H1 (cell line): ENCODE results near the gene LCLAT1. TPM values are rescaled to one million over a fixed set of nuclear protein-coding genes. Genes with fewer than 3 reads are reported as not detected.

Source experiments
- CTCF ChIA-PET: fragments of 300-600 bp; sonication (Branson Sonifier 250); formaldehyde crosslinking; loops from one replicate; lab custom pipeline; 2021; ENCODE audit not compliant: partially characterized antibody; lab: Charles Lee
- POLR2A ChIA-PET: fragments of 300-600 bp; sonication (Branson Sonifier 250); formaldehyde crosslinking; loops from one replicate; lab custom pipeline; 2021; ENCODE audit warnings: inconsistent platforms; ENCODE audit not compliant: partially characterized antibody; lab: Charles Lee
- DNase-seq, 2 experiments: peaks; one replicate each; pipeline versions ENCODE4 v3.0.0 to v3.0.0-alpha.2; 2010 to 2022; ENCODE audit warnings: low spot score in 2 of 2, low read depth in 1 of 2, mixed read lengths in 1 of 2
- FAIRE-seq: peaks from 2 replicates; lab custom pipeline; 2011; peaks lifted over from hg19 to GRCh38; lab: Jason Lieb, UNC
- H2AFZ ChIP-seq: 2 replicates; pipeline ENCODE4 v1.8.1; 2012; ENCODE audit warnings: low read length, inconsistent platforms
- H2AK5ac ChIP-seq: 2 replicates; pipeline ENCODE4 v1.6.1; 2013; ENCODE audit warnings: low read depth, low read length
- H2BK120ac ChIP-seq: replicated peaks from 2 replicates; pipeline ENCODE3; 2013; ENCODE audit warnings: low read depth, low read length, inconsistent platforms
- H2BK12ac ChIP-seq: 2 replicates; pipeline ENCODE4 v1.6.1; 2013; ENCODE audit warnings: low read depth, low read length
- H2BK15ac ChIP-seq: 2 replicates; pipeline ENCODE4 v1.6.1; 2013; ENCODE audit warnings: low read length
- H2BK20ac ChIP-seq: 2 replicates; pipeline ENCODE4 v1.6.1; 2013; ENCODE audit warnings: low read length
- H2BK5ac ChIP-seq: 2 replicates; pipeline ENCODE4 v1.6.1; 2013; ENCODE audit warnings: low read depth, low read length
- H3K14ac ChIP-seq: 2 replicates; pipeline ENCODE4 v1.6.1; 2013; ENCODE audit warnings: inconsistent platforms; ENCODE audit not compliant: insufficient read length
- H3K18ac ChIP-seq: 2 replicates; pipeline ENCODE4 v1.6.1; 2013; ENCODE audit warnings: low read length; ENCODE audit errors: extremely low read depth
- H3K23ac ChIP-seq: 2 replicates; pipeline ENCODE4 v1.6.1; 2013; ENCODE audit warnings: inconsistent platforms; ENCODE audit not compliant: insufficient read length
- H3K23me2 ChIP-seq: 2 replicates; pipeline ENCODE4 v1.6.1; 2013; ENCODE audit warnings: low read depth, low read length
- H3K27ac ChIP-seq: 2 replicates; pipeline ENCODE4 v1.6.1; 2011; ENCODE audit warnings: low read depth, low read length, inconsistent platforms
- H3K27me3 ChIP-seq, 4 experiments: replicated peaks in 1 of 4; 1 replicate in 1 of 4; 2 replicates in 3 of 4; pipeline versions ENCODE4 v1.6.1 to v1.8.1; 2011 to 2013; ENCODE audit warnings: low read length in 3 of 4, mild to moderate bottlenecking in 3 of 4, inconsistent platforms in 2 of 4, mixed read lengths in 2 of 4, moderate library complexity in 1 of 4; ENCODE audit not compliant: control insufficient read depth in 3 of 4, insufficient read depth in 3 of 4; ENCODE audit errors: extremely low read depth in 1 of 4
- H3K36me3 ChIP-seq, 4 experiments: 2 replicates each; pipeline versions ENCODE4 v1.6.1 to v1.8.1; 2011 to 2013; ENCODE audit warnings: mild to moderate bottlenecking in 4 of 4, low read length in 3 of 4, moderate library complexity in 2 of 4, control low read depth in 1 of 4, inconsistent platforms in 1 of 4; ENCODE audit not compliant: insufficient read depth in 4 of 4, control insufficient read depth in 2 of 4
- H3K4ac ChIP-seq: replicated peaks from 2 replicates; pipeline ENCODE3; 2013; ENCODE audit warnings: low read length, low read depth, mixed read lengths, inconsistent platforms; ENCODE audit not compliant: insufficient read length
- H3K4me1 ChIP-seq, 4 experiments: replicated peaks in 1 of 4; 1 replicate in 1 of 4; 2 replicates in 3 of 4; pipeline versions ENCODE4 v1.6.1 to v1.8.1; 2011 to 2013; ENCODE audit warnings: low read length in 3 of 4, inconsistent platforms in 2 of 4, mixed read lengths in 1 of 4; ENCODE audit not compliant: insufficient read depth in 4 of 4, control insufficient read depth in 3 of 4
- H3K4me2 ChIP-seq, 2 experiments: 2 replicates each; pipeline versions ENCODE4 v1.6.1 to v1.8.1; 2011 to 2013; ENCODE audit warnings: low read depth in 2 of 2, low read length in 2 of 2, control low read depth in 1 of 2, inconsistent platforms in 1 of 2, mild to moderate bottlenecking in 1 of 2; ENCODE audit not compliant: insufficient read depth in 1 of 2
- H3K4me3 ChIP-seq, 4 experiments: fragments of 200-600, 300-600 bp in 1 of 4; sonication (generic), shearing (Covaris generic), sonication (Bioruptor Twin) in 1 of 4; 2 replicates each; pipeline versions ENCODE4 v1.5.1 to v1.8.1; 2011 to 2016; ENCODE audit warnings: low read length in 4 of 4, low read depth in 3 of 4, control low read depth in 2 of 4, inconsistent platforms in 2 of 4, mild to moderate bottlenecking in 2 of 4, mixed read lengths in 1 of 4, moderate library complexity in 1 of 4; ENCODE audit not compliant: insufficient read depth in 2 of 4; ENCODE audit errors: extremely low read depth in 1 of 4
- H3K56ac ChIP-seq: replicated peaks from 2 replicates; pipeline ENCODE3; 2013; ENCODE audit warnings: low read depth, mild to moderate bottlenecking, mixed read lengths, low read length, inconsistent platforms; ENCODE audit not compliant: insufficient read length
- H3K79me1 ChIP-seq: 2 replicates; pipeline ENCODE4 v1.6.1; 2013; ENCODE audit warnings: low read depth, low read length, control low read depth
- H3K79me2 ChIP-seq, 2 experiments: 2 replicates each; pipeline versions ENCODE4 v1.6.1 to v1.8.1; 2012 to 2013; ENCODE audit warnings: low read length in 2 of 2, mild to moderate bottlenecking in 2 of 2, inconsistent platforms in 1 of 2; ENCODE audit not compliant: insufficient read depth in 2 of 2, control insufficient read depth in 1 of 2
- H3K9ac ChIP-seq, 4 experiments: replicated peaks in 1 of 4; 1 replicate in 1 of 4; 2 replicates in 3 of 4; pipeline versions ENCODE4 v1.6.1 to v1.8.1; 2011 to 2013; ENCODE audit warnings: low read depth in 3 of 4, low read length in 3 of 4, control low read depth in 2 of 4, mild to moderate bottlenecking in 2 of 4, moderate library complexity in 2 of 4, inconsistent platforms in 1 of 4; ENCODE audit errors: extremely low read depth in 1 of 4
- H3K9me3 ChIP-seq, 2 experiments: 2 replicates each; pipeline versions ENCODE4 v1.6.1 to v1.8.1; 2012 to 2013; ENCODE audit warnings: mild to moderate bottlenecking in 2 of 2, moderate library complexity in 2 of 2, control low read depth in 1 of 2, inconsistent platforms in 1 of 2, low read depth in 1 of 2, low read length in 1 of 2, mixed read lengths in 1 of 2; ENCODE audit not compliant: insufficient read depth in 2 of 2
- H4K20me1 ChIP-seq, 2 experiments: replicated peaks in 1 of 2; 2 replicates each; pipeline versions ENCODE3 to v1.8.1; 2011 to 2013; ENCODE audit warnings: inconsistent platforms in 2 of 2, low read length in 2 of 2, mild to moderate bottlenecking in 1 of 2; ENCODE audit not compliant: insufficient read depth in 2 of 2, control insufficient read depth in 1 of 2
- H4K5ac ChIP-seq: 2 replicates; pipeline ENCODE4 v1.6.1; 2013; ENCODE audit warnings: low read length, low read depth, mixed read lengths, inconsistent platforms; ENCODE audit not compliant: insufficient read length
- H4K8ac ChIP-seq: 2 replicates; pipeline ENCODE4 v1.8.0; 2013; ENCODE audit warnings: mild to moderate bottlenecking, moderate library complexity, low read length, inconsistent platforms; ENCODE audit not compliant: insufficient read depth; ENCODE audit errors: extremely low read depth
- H4K91ac ChIP-seq: replicated peaks from 2 replicates; pipeline ENCODE3; 2013; ENCODE audit warnings: low read length, mixed read lengths, inconsistent platforms; ENCODE audit not compliant: insufficient read length
- JUND ChIP-seq: IDR thresholded peaks from 2 replicates; pipeline ENCODE4 v1.6.1; 2011; ENCODE audit warnings: mild to moderate bottlenecking, improper control_type of control experiment, low read length
- WGBS, 2 experiments: shearing (Covaris generic) in 1 of 2; methylation state at CpG; one replicate each; pipeline versions ENCODE4 v1.1.6 to v1.1.7; 2013 to 2015; ENCODE audit warnings: low lambda C conversion rate in 2 of 2, mixed read lengths in 2 of 2, inconsistent platforms in 1 of 2, low coverage in 1 of 2, missing lambda C conversion rate in 1 of 2; ENCODE audit not compliant: insufficient replicate concordance in 2 of 2, insufficient coverage in 1 of 2, insufficient read length in 1 of 2; ENCODE audit errors: extremely low coverage in 1 of 2, missing lambda C conversion rate in 1 of 2; 5-methylcytosine and 5-hydroxymethylcytosine counted together
- polyA plus RNA-seq, 7 experiments: library from polyadenylated mRNA; depleted of rRNA in 3 of 7; stranded (reverse) in 5 of 7; unstranded in 2 of 7; fragments of >200 nt in 5 of 7; fragments of 200-250 nt in 2 of 7; gene quantifications; 1 replicate in 5 of 7; 2 replicates in 1 of 7; 4 replicates in 1 of 7; pipeline versions ENCODE4 v1.2.1 to v1.2.3, GENCODE V29; 2011 to 2013; ENCODE audit warnings: missing spikeins in 2 of 7, mixed read lengths in 2 of 7
- total RNA-seq: library from RNA; stranded (reverse); fragmentation: NEBNext Ultra II Directional; extraction: Animal tissue kit (Norgen Biotek cat#: 25700); gene quantifications from 2 replicates; pipeline ENCODE4 v1.2.1, GENCODE V29; 2021

Gene LCLAT1
- total and polyA plus RNA-seq, 2 of the 8 experiments (the other 6 are each of a cell fraction or from before 2014, with no cell fraction given): 7.6 to 22.0 TPM

DNA sequence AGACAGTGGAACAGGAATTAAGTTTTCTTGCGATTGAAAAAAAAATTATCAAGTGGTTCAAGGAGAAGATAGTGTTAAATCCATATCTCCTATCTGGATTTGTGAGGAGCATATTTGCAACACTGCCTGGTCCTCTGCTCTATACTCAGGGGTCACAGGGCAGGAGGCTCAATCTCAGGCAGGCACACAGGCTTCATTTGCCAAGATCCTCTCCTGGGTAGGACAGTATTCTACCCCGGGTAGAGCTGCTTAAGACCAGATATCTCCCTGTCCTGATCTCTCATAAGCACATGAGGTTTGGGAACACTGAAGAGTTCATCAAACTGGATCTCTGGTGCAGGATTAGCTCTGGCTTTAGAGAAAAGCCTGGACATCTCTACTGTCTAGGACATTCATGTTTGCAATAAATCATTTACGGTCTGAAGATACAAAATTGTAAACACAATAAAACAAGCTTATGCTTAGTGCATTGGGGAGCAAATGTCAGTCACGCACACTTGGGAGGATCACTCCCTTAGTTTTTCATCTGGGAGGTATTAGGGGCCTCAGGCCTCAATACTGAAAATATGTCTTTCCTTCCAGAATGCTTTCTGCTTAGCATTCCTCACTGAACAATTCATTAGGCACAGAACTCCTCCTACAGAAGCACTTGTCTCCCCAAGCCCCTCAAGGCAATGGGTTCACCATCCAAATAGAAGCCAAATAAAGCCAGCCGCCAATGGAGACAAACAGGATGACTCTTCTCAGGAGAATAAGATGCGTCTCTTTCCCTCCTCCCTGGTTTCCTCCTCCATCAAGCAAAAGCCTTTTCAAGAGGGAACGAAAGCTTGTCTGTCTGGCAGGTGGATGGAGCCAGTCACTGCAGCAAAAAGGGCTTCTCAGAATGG is 34.1 kb upstream of the LCLAT1 start:
- H4K5ac ChIP-seq: no peak overlapping the region
- DNase-seq (no peak), FAIRE-seq (no peak)
- no peak overlapping the region for H3K18ac ChIP-seq
- no peak overlapping the region for H2BK12ac ChIP-seq
- H4K91ac ChIP-seq: no peak overlapping the region
- POLR2A ChIA-PET: no interaction called here
- no peaks in the 10 kb centered on the region; a peak in 1 of 7 replicates for H3K27me3 ChIP-seq
- no peak overlapping the region for H3K4ac ChIP-seq
- CTCF ChIA-PET: interaction anchor here (0.6 kb wide), 1 partner anchor 204 kb away, joined by 3 read pairs; no protein-coding TSS in a partner anchor
- no peak overlapping the region for H3K4me2 ChIP-seq
- no peak overlapping the region for H3K14ac ChIP-seq
- H2BK20ac ChIP-seq: no peak overlapping the region
- H2BK120ac ChIP-seq: no peak overlapping the region
- H4K20me1 ChIP-seq: no peaks in the 10 kb centered on the region
- no peak overlapping the region; the same call in 1 of the 2 replicates for H2AFZ ChIP-seq
- H3K27ac ChIP-seq: no peak overlapping the region
- no peak overlapping the region for H4K8ac ChIP-seq
- no peaks in the 10 kb centered on the region for H3K79me1 ChIP-seq
- H2AK5ac ChIP-seq: no peak overlapping the region
- 83% methylated on average over 7 of the region's 7 CpGs; no CpG with 5 or more reads in 1 of the 2 experiments for WGBS, 2 experiments
- 0 out of 7 replicates have a peak, but pooled peaks cover 0 to 2% (median 0%) of the 10 kb centered on the region in 4 experiments for H3K4me1 ChIP-seq
- no peaks in the 10 kb centered on the region for H3K36me3 ChIP-seq
- H3K56ac ChIP-seq: no peak overlapping the region
- no peaks in the 10 kb centered on the region for H3K9me3 ChIP-seq
- H3K9ac ChIP-seq: no peak overlapping the region
- no peak overlapping the region for H2BK15ac ChIP-seq
- no peak overlapping the region for H3K4me3 ChIP-seq
- no peak overlapping the region for H3K23ac ChIP-seq
- no peak for TF ChIP-seq JUND
- H3K23me2 ChIP-seq: no peaks in the 10 kb centered on the region
- H3K79me2 ChIP-seq: no peaks in the 10 kb centered on the region
- no peak overlapping the region for H2BK5ac ChIP-seq
